GM12865 (cell line): Measurements from ENCODE around the gene KAT7.
"Not testable (repeated sequence)": the region's sequence is repeated elsewhere in the genome, so short reads cannot be mapped to it uniquely, and the experiment has no call there.

Source experiments
- DNase-seq: peaks from one replicate; pipeline ENCODE4 v3.0.0; 2010; ENCODE audit warnings: low read depth
- H3K4me3 ChIP-seq: 2 replicates; pipeline ENCODE4 v1.5.1; 2011; ENCODE audit warnings: mild to moderate bottlenecking, low read depth, low read length, control low read depth
- TF ChIP-seq, protein P1 (sequence below): IDR thresholded peaks from 2 replicates; pipeline ENCODE4 v1.5.1; 2011; ENCODE audit warnings: low read length, control low read depth, low read depth, inconsistent platforms; ENCODE audit not compliant: insufficient read depth; ENCODE audit errors: missing control alignments

Gene KAT7

DNA sequence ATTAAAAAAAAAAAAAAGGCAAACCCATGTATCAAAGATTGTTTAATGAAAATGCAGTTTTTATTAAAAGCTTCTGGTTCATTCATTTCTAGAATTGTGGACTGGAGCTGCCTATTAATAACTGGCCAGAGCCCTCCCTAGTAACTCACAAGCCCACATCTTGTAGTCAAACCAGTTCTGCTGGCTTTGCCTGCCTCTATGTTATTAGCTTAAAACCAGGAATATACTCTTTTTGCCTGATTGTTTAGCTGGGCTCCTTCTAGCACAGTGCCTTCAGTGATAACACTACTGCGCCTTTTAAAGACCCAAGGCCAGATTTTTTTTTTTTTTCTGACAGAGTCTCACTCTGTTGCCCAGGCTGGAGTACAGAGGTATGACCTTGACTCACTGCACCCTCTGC is 33.4 kb downstream of the KAT7 start:
- H3K4me3 ChIP-seq: no peak overlapping the region
- no peak for DNase-seq
- TF ChIP-seq, protein P1, sequence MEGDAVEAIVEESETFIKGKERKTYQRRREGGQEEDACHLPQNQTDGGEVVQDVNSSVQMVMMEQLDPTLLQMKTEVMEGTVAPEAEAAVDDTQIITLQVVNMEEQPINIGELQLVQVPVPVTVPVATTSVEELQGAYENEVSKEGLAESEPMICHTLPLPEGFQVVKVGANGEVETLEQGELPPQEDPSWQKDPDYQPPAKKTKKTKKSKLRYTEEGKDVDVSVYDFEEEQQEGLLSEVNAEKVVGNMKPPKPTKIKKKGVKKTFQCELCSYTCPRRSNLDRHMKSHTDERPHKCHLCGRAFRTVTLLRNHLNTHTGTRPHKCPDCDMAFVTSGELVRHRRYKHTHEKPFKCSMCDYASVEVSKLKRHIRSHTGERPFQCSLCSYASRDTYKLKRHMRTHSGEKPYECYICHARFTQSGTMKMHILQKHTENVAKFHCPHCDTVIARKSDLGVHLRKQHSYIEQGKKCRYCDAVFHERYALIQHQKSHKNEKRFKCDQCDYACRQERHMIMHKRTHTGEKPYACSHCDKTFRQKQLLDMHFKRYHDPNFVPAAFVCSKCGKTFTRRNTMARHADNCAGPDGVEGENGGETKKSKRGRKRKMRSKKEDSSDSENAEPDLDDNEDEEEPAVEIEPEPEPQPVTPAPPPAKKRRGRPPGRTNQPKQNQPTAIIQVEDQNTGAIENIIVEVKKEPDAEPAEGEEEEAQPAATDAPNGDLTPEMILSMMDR: no peak

DNA sequence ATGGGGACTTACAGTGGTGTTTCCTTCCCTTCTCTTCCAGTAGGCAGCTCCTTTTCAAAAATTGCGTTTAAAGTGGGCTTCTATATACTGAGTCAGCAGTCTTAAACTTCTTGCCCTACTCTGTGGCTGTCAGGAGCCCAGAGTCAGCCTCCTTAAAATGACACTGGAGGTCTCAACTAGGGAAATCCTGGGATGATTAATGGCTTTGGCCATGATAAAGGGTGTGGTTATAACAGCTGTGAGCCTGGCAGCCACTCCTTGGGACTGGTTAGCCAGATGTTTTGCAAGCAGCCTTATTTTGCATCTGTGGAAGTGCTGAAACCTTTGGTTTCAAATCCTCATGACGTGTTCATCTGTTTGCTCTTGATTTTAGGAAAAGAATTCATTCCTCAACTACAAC is 34.3 kb downstream of the KAT7 start:
- no peak for DNase-seq
- TF ChIP-seq, protein P1: no peak
- no peak overlapping the region for H3K4me3 ChIP-seq

DNA sequence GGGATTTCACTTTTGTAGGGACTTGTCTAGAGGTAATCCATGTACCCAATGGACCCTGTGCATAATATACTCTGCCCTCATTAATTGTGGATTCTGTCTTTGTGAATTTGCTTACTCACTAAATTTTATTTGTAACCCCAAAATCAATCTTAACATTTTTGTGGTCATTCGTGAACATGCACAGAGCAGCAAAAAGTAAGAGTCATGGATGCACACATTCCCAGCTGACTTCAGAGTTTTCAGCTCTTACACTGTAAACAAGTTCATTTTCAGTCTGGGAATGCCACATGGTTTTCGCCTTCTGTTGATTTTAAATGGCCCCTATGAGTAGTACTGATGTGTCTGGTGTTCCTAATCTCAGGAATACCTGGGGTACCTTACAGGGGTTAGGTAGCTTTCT is 35.1 kb downstream of the KAT7 start:
- DNase-seq: no peak
- TF ChIP-seq, protein P1: no peak

DNA sequence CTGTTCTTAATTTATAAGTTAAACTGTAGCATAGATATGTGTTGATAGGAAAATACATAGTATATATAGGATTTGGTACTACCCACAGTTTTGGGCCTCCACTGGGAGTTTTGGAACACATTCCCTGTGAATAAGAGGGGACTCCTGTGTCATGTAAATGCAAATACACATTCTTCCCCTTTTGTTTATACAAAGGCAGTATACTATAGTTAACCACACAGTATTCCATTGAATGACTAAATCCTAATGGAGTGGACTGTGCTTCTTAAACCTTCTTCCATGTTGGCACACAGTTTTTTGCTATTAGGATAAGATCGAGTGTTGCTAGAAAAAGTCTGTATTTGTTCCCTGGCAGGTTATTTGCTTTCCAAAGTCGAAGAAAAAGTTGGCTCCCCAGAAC is 37.2 kb downstream of the KAT7 start:
- no peak overlapping the region for H3K4me3 ChIP-seq
- DNase-seq: no peak
- TF ChIP-seq, protein P1: no peak

More for the DNA sequence above, 35.1 kb downstream of the KAT7 start:
- H3K4me3 ChIP-seq: no peak overlapping the region

DNA sequence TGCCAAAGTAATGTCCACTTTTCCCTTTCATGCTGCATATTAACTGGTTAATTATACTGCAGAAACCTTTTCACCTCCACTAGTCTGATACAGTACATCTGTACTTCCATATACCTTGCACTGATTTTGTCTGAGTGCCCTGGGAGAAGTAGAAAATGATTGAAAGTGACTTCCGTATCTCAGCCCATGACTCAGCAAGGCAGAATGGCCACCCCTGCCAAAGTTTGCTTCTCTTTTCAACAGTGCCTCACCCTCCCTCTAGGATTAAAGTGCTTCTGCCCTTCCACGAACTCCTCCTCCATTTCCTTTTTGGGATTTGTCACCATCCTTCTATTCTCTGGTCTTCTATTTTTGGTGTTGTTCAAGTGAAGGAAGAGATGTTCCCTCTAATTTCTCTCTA is 39.8 kb downstream of the KAT7 start:
- H3K4me3 ChIP-seq, DNase-seq: not testable (repeated sequence)

DNA sequence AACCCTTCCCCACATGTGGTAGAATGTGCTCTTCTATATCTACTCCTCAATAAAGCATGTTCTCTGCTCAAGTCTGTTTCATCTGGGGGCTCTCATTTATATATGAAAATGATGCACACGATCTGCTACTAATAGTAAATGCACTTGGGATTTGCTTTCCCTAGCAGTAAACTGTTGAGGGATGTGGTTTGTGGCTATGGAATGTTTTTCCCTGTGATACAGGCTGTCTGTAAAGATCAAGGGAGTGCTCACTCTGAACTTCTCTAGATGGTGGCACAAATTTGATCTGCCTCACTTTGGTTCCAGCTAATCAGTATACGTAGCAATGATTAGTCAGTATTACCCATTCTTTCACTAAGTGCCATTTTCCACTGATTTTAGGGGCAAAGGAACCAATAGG is 40.5 kb downstream of the KAT7 start:
- no peak for DNase-seq
- TF ChIP-seq, protein P1: no peak

DNA sequence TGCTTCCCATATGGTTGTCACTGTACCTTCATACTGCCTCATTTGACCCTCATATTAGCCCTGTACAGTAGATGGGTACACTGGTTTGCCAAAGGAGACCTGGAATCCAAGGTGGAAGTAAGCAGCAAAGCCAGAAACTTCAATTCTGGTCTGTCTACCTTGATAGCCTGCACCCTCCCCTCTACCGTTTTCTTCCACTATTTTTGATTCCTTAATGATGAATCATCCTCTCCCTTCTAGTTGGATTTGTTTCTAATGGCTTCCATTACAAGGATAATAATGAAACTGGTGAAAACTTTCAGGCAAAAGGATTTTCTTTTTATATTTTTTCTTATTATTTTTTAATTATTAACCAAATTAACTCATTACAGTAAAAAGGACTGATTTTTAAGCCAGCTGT is 42.1 kb downstream of the KAT7 start:
- no peak for DNase-seq
- H3K4me3 ChIP-seq: no peak overlapping the region
- TF ChIP-seq, protein P1: no peak

More for the DNA sequence above, 40.5 kb downstream of the KAT7 start:
- no peak overlapping the region for H3K4me3 ChIP-seq
